Measurements from ENCODE around the gene PACS1.
A peak's percentile ranks its signal among the peaks of the same experiment; 100 is the strongest.
"Not testable (repeated sequence)": the region's sequence is repeated elsewhere in the genome, so short reads cannot be mapped to it uniquely, and the experiment has no call there.

The PACS1 gene

GRCh38 chr11:66112041-66112491, 42.0 kb downstream of the PACS1 start:
- DNase-seq = no peak

DNA sequence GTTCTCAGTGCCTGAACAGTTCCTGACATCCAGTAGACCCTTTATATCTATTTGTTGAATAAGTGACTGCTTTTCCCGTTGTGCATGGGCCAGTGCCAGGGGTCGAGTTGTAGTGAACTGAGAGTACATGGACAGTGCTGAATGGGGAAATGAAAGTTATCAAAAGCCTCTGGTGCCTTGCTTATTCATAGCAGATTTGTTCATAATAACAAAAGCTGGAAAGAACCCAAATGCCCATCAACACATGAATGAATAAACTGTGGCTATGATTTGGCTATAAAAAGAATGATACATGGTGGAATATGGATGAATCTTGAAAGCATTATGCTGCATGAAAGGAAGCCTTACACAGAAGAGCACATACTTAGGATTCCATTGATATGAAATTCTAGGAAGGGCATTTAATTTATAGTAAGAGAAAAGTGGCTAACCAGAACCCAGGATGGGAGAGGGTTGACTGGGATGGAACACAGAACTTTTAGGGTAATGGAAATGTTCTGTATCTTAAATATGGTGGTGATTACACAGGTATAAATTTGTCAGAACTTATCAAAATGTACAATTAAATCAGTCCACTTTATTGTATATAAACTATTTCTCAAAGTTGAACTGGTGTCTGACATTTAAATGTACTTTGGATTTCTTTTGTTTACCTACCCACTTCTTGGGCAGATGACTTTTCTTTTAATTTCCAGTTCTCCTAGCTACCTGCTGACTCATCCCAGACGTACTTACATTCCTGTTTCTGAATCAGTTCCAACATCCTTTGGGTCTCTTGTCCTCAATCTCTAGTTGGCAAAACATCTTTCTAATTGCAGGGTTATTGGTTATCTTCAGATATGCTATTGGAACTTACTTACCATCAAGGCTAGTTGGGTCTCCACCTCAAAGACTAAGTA, 42.8 kb downstream of the PACS1 start:
- DNase-seq = peak; percentile 29

- not testable (repeated sequence) for DNase-seq
Observed at GRCh38 chr11:66114957-66115356, 44.9 kb downstream of the PACS1 start.

- no peak for DNase-seq
Observed at GRCh38 chr11:66115638-66116301, 45.7 kb downstream of the PACS1 start.

DNA sequence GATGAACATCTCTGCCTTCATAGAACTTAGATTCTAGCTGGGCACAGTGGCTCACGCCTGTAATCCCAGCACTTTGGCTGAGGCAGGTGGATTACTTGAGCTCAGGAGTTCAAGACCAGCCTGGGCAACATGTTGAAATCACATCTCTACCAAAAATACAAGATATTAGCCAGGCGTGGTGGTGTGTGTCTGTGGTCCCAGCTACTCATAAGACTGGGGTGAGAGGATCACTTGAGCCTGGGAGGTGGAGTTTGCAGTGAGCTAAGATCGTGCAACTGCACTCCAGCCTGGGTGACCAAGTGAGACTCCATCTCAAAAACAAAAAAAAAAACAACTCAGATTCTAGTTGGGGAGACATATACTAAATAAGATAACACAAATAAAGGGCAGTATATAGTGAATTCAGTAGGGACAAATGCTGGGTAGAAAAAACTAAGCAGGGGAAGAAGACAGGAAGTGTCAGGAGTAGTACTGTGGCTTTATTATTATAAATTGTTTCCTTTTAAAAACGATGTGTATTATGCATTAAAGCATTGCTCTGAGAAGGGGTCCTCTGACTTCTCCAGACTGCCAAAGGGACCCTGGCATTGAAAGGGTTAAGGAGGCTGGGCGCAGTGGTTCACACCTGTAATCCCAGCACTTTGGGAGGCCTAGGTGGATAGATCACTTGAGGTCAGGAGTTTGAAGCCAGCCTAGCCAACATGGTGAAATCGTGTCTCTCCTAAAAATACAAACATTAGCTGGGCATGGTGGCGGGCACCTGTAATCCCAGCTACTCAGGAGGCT, 46.7 kb downstream of the PACS1 start:
- no peak for DNase-seq

- DNase-seq = peak; percentile 4
Observed at GRCh38 chr11:66118847-66119246, 48.8 kb downstream of the PACS1 start.

DNA sequence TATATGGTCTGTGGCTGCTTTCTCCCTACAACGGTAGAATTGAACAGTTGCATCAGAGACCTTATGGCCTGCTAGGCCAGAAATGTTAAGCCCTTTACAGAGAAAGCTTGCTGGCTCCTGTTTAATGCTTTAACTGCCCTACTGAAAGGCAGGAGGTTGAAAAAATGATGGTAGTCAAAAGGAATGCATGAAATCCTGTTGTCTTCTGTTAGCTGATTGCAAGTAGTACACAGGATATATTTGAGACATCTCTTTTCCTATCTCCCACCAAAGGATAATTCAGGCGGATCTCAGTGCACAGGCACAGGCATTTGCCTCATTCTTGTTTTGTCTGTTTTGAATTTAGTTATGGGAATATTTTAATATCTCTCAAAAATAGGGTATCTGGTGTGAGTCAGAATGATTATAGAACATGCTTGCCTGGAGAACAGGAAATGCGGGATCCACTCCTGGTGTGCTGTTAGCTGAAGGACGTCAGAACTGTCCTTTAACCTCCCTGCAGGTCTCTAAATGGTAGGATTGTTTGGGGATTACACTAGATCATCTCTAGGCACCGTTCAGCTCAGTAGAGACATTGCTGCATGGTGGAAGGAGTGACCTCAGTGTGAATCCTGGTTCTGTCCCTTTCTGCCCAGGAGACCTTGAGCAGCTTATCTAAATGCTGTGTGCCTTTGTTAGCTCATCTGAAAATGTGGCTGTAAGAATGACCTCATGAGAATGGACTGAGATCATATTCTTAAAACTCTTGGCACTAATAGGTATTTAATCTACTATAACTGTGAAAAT, 49.5 kb downstream of the PACS1 start:
- DNase-seq = peak; percentile 19

DNA sequence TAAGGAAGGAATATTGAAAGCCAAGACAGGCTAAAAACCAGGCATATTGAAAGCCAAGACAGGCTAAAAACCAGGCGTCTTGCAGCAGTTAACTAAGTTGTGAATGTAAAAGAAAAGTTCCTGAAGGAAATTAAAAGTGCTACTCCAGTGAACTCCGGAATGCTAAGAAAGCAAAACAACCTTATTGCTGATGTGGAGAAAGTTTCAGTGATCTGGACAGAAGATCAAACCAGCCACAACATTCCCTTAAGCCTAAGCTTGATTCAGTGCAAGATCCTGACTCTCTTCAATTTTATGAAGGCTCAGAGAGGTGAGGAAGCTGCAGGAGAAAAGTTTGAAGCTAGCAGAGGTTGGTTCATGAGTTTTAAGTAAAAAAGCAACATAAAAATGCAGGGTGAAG, 51.4 kb downstream of the PACS1 start:
- no peak for DNase-seq

GRCh38 chr11:66123902-66124301, 53.8 kb downstream of the PACS1 start:
- DNase-seq = peak; percentile 70

- no peak for DNase-seq
Observed at GRCh38 chr11:66124564-66124963, 54.5 kb downstream of the PACS1 start.

GRCh38 chr11:66126064-66126463, 56.0 kb downstream of the PACS1 start:
- DNase-seq = no peak

- DNase-seq = peak; percentile 79
Observed at GRCh38 chr11:66126808-66127555, 56.9 kb downstream of the PACS1 start.

GRCh38 chr11:66130978-66131377, 60.9 kb downstream of the PACS1 start:
- DNase-seq = no peak

- DNase-seq = no peak
Observed at GRCh38 chr11:66131937-66132632, 62.0 kb downstream of the PACS1 start.

DNA sequence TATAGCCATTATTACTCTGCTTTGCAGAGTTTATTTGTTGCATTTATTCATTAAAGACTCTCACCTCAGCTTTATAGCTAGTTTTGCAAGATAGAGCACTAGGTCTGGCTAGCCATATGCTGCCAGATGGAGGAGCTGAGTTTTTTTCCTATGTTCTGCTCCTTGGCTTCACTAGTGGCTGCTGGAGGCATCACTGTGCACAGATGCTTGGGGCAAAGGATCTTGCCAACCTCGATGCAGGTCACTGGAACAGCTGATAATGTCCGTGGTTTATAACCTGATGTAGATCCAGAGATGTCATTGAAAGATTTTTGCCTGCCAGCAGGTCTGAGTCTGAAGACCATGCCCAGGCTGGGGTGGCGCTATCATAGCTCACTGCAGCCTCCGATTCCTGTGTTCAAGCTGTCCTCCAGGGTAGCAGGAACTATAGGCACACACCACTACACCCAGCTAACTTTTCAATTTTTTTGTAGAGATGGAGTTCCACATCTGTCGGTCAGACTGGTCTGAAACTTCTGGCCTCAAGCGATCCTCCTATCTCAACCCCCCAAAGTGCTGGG, 63.2 kb downstream of the PACS1 start:
- DNase-seq = no peak

DNA sequence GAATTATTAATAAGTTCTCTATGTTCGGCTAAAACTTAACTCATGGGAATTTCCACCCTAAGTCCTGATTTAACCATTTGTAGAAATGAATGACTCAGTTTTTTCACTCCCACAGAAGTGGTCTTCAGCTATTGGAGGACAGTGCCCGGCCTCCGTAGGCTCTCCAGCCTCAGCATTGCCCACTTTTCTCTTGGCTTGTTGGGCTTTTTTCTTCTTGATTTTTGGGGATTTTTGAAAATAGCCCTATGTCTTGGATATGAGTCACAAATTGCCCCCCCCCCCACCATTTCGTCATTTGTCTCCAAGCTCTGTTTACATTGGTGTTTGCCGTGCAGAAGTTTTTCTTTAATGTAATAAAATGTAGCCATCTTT, 66.7 kb downstream of the PACS1 start:
- no peak for DNase-seq

- DNase-seq = no peak
Observed at GRCh38 chr11:66139817-66140404, 69.8 kb downstream of the PACS1 start.

GRCh38 chr11:66142370-66143263, 72.5 kb downstream of the PACS1 start:
- no peak for DNase-seq

DNA sequence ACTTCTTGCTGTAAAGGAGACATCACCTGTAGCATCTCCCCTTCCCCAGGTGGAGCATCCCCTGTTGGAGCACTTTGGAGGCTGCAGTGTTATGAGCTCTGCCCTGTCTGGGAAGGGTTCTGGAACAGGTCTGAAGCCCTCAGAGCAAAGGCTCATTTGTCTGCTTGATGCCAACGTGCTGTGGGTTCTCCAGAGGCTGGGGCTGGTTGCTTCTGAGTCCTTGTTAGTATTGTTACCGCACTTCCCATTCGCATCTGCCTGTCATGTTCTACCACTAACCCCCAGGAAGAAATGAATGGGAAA, 73.1 kb downstream of the PACS1 start:
- no peak for DNase-seq

Data from NCI-H510A treated with DMSO at 0.1 percent for 48 hours (cell line).